Subcutaneous adipose tissue (tissue), 4 donors: ENCODE results near the gene CYTH3. TPM values are rescaled to one million over a fixed set of nuclear protein-coding genes. Genes with fewer than 3 reads are reported as not detected.

Experiments
- CTCF ChIP-seq: fragments of 450-650 bp; IDR thresholded peaks from one replicate; pipeline ENCODE4 v1.5.1; 2016; ENCODE audit warnings: low read depth, mild to moderate bottlenecking, control low read depth, antibody characterized with exemption, moderate library complexity
- total RNA-seq, 4 donors: library from RNA; depleted of rRNA; stranded (reverse); fragments of >200 nt; gene quantifications; one replicate each; pipeline ENCODE4 v1.1.0, GENCODE V29; 2016

The CYTH3 gene
- total RNA-seq, 4 donors from 2014 or later = 23.6 to 84.0 (median 34.8) TPM

GRCh38 chr7:6170571-6171531, 101.6 kb downstream of the CYTH3 start:
- no peak for TF ChIP-seq CTCF

DNA sequence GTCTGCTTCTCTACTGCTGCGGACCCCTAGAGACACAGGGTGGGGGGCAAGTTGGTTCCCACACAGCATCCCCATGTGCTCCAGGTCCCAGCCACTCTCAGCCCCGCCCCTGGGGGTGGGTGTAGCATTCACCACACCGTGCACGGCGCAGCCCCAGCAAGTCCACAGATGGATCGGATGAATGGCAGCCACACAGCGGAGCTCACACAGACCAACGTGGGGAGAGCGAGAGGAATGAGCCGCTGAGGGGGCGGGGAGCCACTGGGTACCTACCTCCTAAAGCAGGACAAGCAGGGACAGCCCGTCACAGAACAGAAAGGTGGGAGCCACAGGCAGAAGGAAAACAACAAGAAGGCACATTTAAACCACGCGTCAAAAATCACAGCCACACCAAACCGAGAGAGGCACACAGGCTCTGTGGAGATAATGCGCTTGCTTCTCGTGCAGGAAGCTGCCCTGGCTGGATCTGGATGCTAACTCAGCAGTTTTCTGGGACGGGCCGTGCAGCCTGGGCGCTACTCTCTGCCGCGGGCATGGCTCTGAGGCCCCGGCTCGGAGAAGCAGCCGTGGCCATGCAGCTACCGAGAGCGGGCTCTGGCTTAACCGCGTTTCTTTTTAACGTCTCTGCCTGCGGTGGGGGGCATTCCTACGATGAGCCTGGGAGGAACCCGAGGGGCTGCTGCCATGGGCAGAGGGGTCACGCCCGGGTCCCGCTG, 102.5 kb downstream of the CYTH3 start:
- TF ChIP-seq CTCF = no peak

GRCh38 chr7:6168477-6168868, 104.0 kb downstream of the CYTH3 start:
- TF ChIP-seq CTCF = no peak

DNA sequence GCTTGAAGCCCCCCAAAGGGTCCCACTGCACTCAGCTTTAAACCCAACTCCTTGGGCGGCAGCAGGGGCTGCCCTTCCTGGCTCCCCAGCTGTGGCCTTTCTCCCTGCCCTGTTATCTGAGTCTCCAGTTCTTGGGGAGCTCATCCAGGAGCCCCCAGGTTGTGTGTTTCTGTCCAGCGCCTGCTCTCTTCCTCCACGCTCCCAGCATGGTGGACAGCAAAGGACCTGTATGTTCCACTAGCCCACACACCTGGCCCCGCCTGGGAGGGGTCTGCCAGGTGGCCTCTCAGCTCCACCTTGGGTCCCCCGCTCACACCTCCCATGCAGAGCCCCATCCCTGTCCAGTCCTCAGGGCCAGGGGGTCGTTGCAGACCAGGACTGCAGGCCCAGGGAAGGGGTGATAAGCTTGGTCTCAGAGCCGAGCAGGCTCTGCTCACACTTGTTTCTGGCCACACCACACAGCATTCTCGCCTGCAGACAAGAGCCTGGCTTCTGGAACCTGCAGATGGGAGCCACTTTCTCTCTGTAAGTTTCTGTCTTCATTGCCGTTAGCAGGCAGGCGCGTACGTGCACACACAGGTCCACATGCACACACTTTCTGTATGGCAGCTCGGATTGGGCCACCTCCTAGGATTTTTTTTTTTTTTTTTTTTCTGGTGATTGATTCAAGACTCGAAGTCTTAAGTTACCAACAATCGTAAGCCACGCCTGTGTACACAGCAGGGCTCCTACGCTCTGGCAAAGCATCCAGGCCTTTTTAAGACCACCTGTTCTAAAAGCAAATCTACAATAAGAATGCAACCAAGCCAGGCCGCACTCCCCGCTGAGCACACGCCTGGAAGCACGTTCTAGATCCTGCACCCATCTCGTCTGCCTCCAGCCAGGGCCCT, 104.6 kb downstream of the CYTH3 start:
- TF ChIP-seq CTCF = no peak

DNA sequence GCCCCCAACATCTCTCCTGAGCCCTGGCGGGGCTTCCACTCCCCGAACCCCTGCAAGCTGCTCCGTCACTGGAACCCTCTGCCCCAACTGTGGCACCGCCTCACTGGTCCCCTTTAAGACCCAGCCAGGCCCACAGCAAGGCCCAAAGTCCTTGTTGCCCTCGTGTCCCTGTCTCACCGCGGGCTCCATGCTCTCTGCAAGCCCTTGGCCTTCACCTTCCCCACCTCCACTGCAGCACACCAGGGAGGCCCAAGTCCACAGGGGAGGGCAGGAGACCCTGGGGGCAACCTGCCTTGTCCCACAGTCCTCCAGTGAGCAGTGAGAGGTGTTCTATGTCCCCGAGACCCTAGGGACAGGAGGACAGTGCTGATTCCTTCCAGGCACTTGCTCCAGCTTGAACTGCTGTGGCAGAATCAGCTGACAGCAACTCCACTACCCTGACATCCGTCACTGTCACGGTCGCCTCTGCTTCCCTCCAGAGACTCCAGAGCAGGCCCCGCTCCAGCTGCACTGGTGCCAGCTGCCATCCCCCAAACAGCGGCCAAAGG, 105.3 kb downstream of the CYTH3 start:
- no peak for TF ChIP-seq CTCF

GRCh38 chr7:6166443-6166891, 106.0 kb downstream of the CYTH3 start:
- TF ChIP-seq CTCF = no peak
